Kidney (tissue), 14 donors: ENCODE data around the gene ABLIM2. TPM values are rescaled to one million over a fixed set of nuclear protein-coding genes. Genes with fewer than 3 reads are reported as not detected.

Experiments
- DNase-seq, 5 donors: peaks; one replicate each; pipeline ENCODE4 v3.0.0-alpha.2; 2013 to 2020
- FAIRE-seq: peaks from 2 replicates; lab custom pipeline; 2012; peaks lifted over from hg19 to GRCh38; lab: Jason Lieb, UNC
- H3K27ac ChIP-seq, 2 donors: one replicate each; pipeline ENCODE4 v1.7.0; 2013; ENCODE audit warnings: low read depth in 2 of 2, low read length in 2 of 2, inconsistent platforms in 1 of 2
- H3K27me3 ChIP-seq: one replicate; pipeline ENCODE4 v1.7.1; 2013; ENCODE audit warnings: low read length, inconsistent platforms; ENCODE audit not compliant: control insufficient read depth, insufficient read depth
- H3K36me3 ChIP-seq, 3 donors: one replicate each; pipeline versions ENCODE4 v1.7.0 to v1.7.1; 2013; ENCODE audit warnings: low read length in 3 of 3, control low read depth in 1 of 3, inconsistent platforms in 1 of 3; ENCODE audit not compliant: insufficient read depth in 3 of 3, control insufficient read depth in 2 of 3
- H3K4me1 ChIP-seq, 3 donors: one replicate each; pipeline versions ENCODE4 v1.7.0 to v1.7.1; 2013; ENCODE audit warnings: low read length in 3 of 3, inconsistent platforms in 1 of 3, low read depth in 1 of 3; ENCODE audit not compliant: control insufficient read depth in 2 of 3, insufficient read depth in 2 of 3
- H3K4me3 ChIP-seq, 3 donors: one replicate each; pipeline versions ENCODE4 v1.7.0 to v1.8.1; 2013; ENCODE audit warnings: low read length in 3 of 3, control low read depth in 1 of 3, inconsistent platforms in 1 of 3
- H3K9ac ChIP-seq, 3 donors: one replicate each; pipeline versions ENCODE4 v1.7.0 to v1.7.1; 2013; ENCODE audit warnings: low read length in 3 of 3, control low read depth in 1 of 3, inconsistent platforms in 1 of 3
- H3K9me3 ChIP-seq, 3 donors: one replicate each; pipeline versions ENCODE4 v1.7.0 to v1.7.1; 2013; ENCODE audit warnings: low read length in 3 of 3, control low read depth in 1 of 3, inconsistent platforms in 1 of 3; ENCODE audit not compliant: control insufficient read depth in 2 of 3, insufficient read depth in 1 of 3
- CTCF ChIP-seq: IDR thresholded peaks from 3 replicates; pipeline ENCODE4 v1.5.1; 2012; ENCODE audit warnings: mild to moderate bottlenecking, moderate library complexity, borderline replicate concordance; ENCODE audit not compliant: insufficient read depth; ENCODE audit errors: extremely low read depth
- intact Hi-C: fragments of 100-400 bp; cut with DNase I; formaldehyde crosslinking; loops from one replicate; pipeline ENCODE4 v1.11.1; 2022
- polyA plus RNA-seq: library from polyadenylated mRNA; stranded (reverse); fragments of 350-450 nt; fragmentation: Illumina TruSeq; extraction: RNeasy Lipid Tissue Mini Kit (QIAGEN cat#74804); gene quantifications from one replicate; pipeline ENCODE4 v1.2.3, GENCODE V29; 2014; ENCODE audit warnings: low read depth, low replicate concordance; ENCODE audit not compliant: insufficient read depth
- total RNA-seq: library from RNA; stranded (reverse); fragmentation: NEBNext Ultra II Directional; extraction: Animal tissue kit (Norgen Biotek cat#: 25700); gene quantifications from one replicate; pipeline ENCODE4 v1.2.1, GENCODE V29; 2021
- donor health status: control.
- donor health status: control.
- donor health status: control.
- donor health status: control.
- donor health status: control.
- donor health status: DM: yes; HTN: yes; CAD: no.
- donor health status: Normal renal cell carcinoma (clear cell type).

Gene ABLIM2
- total and polyA plus RNA-seq, 2 donors from 2014 or later: 9.5 to 23.3 TPM

GRCh38 chr4:8080754-8081065 is 77.9 kb downstream of the ABLIM2 start:
- intact Hi-C loops: no loop called here
- FAIRE-seq: no peak

GRCh38 chr4:8079916-8080753 is 78.5 kb downstream of the ABLIM2 start:
- DNase-seq: peak in 1 of 5 donors; percentile 59
- Histone ChIP-seq H3K9me3 (no peaks in the 10 kb centered on the region), H3K9ac (no peak overlapping the region), H3K4me3 (no peak overlapping the region), H3K4me1 (no peaks in the 10 kb centered on the region), H3K27ac (no peak overlapping the region), H3K36me3 (no peaks in the 10 kb centered on the region), H3K27me3 (no peaks in the 10 kb centered on the region)
- no peak for TF ChIP-seq CTCF
- intact Hi-C loops: no loop called here
- FAIRE-seq: no peak

More at GRCh38 chr4:8080754-8081065, 77.9 kb downstream of the ABLIM2 start:
- Histone ChIP-seq H3K27ac (no peak overlapping the region), H3K27me3 (no peaks in the 10 kb centered on the region), H3K9ac (no peak overlapping the region), H3K4me1 (no peaks in the 10 kb centered on the region), H3K36me3 (no peaks in the 10 kb centered on the region), H3K4me3 (no peak overlapping the region), H3K9me3 (no peaks in the 10 kb centered on the region)
- DNase-seq: peak in 1 of 5 donors; percentile 20
- no peak for TF ChIP-seq CTCF

- Histone ChIP-seq H3K27me3 (no peaks in the 10 kb centered on the region), H3K4me1 (no peaks in the 10 kb centered on the region), H3K4me3 (no peak overlapping the region), H3K36me3 (no peaks in the 10 kb centered on the region), H3K27ac (no peak overlapping the region), H3K9me3 (no peaks in the 10 kb centered on the region), H3K9ac (no peak overlapping the region)
- DNase-seq (peak in 3 of 5 donors; percentile 17 to 62 (median 45)), FAIRE-seq (no peak)
- intact Hi-C loops: no loop called here
- no peak for TF ChIP-seq CTCF
Measured at GRCh38 chr4:8079031-8079885, 79.4 kb downstream of the ABLIM2 start.
